ENCODE results near the gene NCOR2.

The NCOR2 gene

DNA sequence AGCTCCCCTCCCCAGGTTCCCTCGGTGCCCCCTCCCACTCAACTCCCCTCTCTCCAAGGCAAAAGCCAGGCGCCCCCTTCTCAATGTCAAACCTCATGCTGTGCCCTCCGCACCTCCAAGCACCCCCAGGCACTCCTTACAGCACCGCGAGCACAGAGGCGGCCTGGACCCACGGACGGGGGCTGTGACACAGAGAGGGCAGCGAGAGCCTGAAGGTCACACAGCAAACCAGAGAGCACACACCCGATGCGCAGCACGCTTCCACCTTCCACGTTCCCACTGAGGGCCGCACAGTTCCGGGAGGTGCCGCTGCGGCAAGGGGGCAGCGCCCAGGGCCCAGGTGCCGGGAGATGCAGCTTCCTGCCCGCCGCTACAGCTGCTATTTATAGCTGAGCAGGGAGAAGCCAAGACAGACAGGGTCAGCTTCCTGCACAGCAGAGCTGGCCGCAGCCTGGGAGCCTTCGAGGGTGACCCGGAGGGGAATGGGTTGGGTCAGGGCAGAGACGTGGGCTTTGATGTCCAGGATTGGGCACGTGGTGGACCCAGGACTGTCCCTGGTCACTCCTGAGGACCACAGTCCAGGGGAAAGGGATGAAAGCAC, 12.9 kb downstream of the NCOR2 start:
- FAIRE-seq: no peak
- TF ChIP-seq, protein P1, sequence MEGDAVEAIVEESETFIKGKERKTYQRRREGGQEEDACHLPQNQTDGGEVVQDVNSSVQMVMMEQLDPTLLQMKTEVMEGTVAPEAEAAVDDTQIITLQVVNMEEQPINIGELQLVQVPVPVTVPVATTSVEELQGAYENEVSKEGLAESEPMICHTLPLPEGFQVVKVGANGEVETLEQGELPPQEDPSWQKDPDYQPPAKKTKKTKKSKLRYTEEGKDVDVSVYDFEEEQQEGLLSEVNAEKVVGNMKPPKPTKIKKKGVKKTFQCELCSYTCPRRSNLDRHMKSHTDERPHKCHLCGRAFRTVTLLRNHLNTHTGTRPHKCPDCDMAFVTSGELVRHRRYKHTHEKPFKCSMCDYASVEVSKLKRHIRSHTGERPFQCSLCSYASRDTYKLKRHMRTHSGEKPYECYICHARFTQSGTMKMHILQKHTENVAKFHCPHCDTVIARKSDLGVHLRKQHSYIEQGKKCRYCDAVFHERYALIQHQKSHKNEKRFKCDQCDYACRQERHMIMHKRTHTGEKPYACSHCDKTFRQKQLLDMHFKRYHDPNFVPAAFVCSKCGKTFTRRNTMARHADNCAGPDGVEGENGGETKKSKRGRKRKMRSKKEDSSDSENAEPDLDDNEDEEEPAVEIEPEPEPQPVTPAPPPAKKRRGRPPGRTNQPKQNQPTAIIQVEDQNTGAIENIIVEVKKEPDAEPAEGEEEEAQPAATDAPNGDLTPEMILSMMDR (IDR thresholded peaks at IDR 0.05; ENCODE audit: insufficient read depth, missing control alignments): no peak
- no peak for DNase-seq (ENCODE audit: insufficient read length, low spot score)

DNA sequence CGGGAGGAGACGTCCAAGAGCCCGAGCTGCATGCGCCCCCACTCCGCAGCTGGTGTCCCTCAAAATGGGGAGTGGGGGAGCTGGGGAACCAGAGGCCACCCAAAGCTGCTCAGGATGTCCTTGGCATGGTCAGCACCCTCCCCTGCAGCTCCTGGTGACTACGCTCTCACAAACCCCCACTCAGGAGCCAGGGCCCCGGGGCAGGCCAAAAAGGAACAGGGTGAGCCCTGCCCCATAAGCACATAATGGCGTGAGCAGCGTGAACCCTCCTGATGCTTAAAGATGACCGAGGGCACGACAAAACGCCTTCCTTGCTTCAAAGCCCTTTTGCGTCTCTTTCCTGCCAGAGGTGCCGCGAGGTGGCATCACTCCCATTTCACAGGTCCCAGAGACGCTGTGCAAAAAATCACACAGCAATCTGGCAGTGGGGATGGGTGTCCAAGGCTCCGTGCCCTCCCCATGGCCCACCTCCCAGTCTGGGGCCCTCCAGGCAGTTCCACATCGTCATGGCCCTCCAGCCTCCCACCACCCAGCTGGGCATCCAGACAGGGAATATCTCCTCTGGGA, 13.5 kb downstream of the NCOR2 start:
- no peak for DNase-seq (ENCODE audit: insufficient read length, low spot score)
- no peak for FAIRE-seq
- TF ChIP-seq, protein P1 (IDR thresholded peaks at IDR 0.05; ENCODE audit: insufficient read depth, missing control alignments): no peak

DNA sequence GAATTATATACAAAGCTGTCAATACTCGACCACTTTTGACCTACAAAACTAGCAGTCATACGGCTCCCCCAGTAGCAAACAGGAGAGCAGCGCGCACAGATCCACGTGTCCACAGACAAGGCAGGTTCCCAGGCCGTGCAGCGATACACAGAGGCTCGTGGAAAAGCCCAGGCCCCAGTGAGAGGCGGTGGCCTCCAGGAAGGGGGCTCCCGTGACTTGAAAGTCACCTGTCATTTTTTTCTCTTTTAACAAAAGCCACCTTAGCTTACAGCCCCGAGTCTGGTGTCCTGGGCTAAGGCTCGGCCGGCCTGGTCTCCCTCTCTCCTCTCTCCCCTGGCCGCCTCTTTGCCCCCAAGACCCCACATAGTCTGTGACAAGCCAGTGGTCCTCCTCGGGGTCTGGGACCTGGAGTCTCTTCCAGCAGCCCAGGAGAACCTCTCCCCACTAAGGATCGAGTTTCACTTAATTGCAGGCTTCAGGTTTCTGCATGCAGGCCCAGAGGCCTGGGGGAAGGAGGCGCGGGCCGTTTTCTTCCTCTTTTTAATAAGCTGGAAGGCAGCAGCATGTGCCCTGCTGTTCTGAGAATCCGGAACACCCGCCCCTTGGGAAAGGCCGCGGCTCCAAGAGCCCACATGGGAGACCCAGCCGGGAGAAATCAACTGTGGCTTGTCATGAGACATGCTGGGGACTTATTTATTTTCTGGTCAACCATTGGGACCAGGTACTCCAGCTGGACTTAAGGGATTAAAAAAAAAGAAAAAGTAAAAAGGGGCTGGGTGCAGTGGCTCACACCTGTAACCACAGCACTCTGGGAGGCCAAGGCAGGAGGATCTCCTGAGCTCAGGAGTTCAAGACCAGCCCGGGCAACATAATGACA, 15.9 kb downstream of the NCOR2 start:
- TF ChIP-seq, protein P1 (IDR thresholded peaks at IDR 0.05; ENCODE audit: insufficient read depth, missing control alignments): peak; percentile 8
- DNase-seq (ENCODE audit: insufficient read length, low spot score) (no peak), FAIRE-seq (no peak)

DNA sequence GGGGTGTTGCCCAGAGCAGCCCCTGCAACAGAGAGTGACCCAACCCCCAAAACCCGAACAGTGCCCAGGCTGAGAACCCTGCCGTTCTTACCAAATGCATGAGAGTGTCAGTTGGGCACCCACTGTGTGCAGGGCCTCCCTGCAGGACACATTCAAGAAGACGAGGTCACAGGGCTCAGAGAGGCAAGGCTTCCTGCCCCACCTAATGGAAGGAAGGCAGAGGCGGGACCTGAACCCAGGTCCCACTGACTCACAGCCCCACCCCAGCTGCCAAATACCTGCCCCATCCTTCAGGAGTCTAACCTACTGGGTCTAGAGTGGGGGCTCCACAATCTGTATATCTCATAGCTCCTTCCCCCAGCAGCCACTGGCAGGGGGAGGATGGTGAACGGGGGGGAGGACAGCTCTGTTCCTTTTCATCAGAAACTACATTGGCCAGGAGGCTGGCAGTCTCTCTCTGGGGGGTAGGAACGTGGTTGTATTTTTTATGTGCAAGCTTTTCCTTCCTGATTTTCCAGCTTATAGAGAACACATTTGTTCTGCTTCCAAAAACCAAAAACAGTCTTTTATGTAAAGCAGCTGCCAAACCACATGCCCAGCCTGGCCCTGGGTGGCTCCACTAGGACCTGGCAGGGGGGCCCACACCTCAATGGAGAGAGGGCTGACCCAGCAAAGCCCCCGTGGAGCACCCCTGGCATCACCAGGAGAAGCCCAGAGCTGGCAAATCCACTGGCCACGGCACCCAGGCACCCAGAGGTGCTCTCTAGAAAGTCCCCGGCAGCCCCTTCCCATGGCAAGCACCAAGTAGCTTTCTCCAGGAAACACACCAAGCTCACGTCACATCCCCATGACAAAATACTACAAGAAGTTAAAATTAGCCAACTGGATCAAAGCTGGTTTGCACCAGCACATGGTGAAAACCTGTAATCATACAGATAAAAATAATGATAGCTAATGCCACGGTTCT, 17.0 kb downstream of the NCOR2 start:
- no peak for FAIRE-seq
- DNase-seq (ENCODE audit: insufficient read length, low spot score): no peak
- TF ChIP-seq, protein P1 (IDR thresholded peaks at IDR 0.05; ENCODE audit: insufficient read depth, missing control alignments): no peak

DNA sequence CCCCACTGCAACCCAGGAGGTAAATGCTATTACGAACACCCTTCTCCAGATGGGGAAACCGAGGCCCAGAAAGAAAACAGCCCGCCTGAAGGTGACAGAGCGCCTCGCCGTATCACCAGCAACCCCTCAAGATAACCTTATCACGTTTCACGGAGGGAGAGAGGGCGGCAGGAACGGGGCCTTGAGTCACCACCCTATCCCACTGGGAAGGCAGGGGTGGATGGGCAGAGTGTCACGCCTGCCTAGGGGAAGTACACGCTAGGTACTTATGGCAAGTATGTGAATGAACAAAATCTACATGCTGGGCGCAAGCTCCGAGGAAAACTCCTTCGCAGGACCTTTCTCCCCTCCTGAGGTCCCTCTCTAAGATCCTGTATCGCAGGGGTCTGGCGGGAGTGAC, 17.8 kb downstream of the NCOR2 start:
- TF ChIP-seq, protein P1 (IDR thresholded peaks at IDR 0.05; ENCODE audit: insufficient read depth, missing control alignments): no peak
- no peak for DNase-seq (ENCODE audit: insufficient read length, low spot score)
- FAIRE-seq: no peak

DNA sequence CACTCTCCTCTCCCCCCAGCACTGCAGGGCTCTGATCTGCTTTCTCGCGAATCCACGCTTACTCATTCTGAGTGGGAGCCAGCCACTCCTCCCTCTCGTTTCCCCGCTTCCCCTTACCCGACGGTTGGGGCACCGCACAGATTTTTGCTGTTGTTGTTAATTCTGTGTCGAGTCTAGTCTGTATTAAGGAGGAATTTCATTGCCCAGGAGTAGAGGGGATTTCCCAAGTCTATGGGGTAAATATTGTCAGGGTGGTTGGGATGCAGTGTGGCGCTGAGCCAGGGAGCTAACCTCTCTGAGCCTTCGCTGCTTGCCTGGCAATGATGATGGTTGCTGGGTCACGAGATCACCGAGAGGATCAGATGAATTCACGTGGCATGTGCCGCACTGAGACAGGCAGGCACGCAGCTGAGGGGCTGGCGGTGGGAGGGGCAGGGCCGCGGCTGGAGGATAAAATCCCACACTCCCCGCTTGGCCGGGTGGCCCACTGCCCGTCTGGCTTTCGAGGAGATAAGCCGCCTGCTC, 18.5 kb downstream of the NCOR2 start:
- TF ChIP-seq, protein P1 (IDR thresholded peaks at IDR 0.05; ENCODE audit: insufficient read depth, missing control alignments): no peak
- FAIRE-seq (peak; percentile 16), DNase-seq (ENCODE audit: insufficient read length, low spot score) (no peak)

Measured in D721Med (cell line).